Stimulated activated naive CD8-positive, alpha-beta T cell treated with anti-CD3 and anti-CD28 coated beads, Interleukin-15, Interleukin-2, amounts not matched to agents 100 ng/mL and 50 ng/mL, for 24 hours (primary cell): Measurements from ENCODE around the gene AATF.

ENCODE experiments used
- H3K27ac Mint-ChIP-seq: one replicate; pipeline ENCODE4 v1.8.0; 2021; ENCODE audit warnings: mild to moderate bottlenecking, mixed read lengths
- H3K27me3 Mint-ChIP-seq: one replicate; pipeline ENCODE4 v1.8.0; 2021; ENCODE audit warnings: mixed read lengths
- H3K36me3 Mint-ChIP-seq: one replicate; pipeline ENCODE4 v1.8.0; 2021; ENCODE audit warnings: low read depth, mixed read lengths
- H3K4me1 Mint-ChIP-seq: one replicate; pipeline ENCODE4 v1.8.0; 2021; ENCODE audit warnings: low read depth, mixed read lengths
- H3K4me3 Mint-ChIP-seq: one replicate; pipeline ENCODE4 v1.8.0; 2021; ENCODE audit warnings: mild to moderate bottlenecking, mixed read lengths
- H3K9me3 Mint-ChIP-seq: one replicate; pipeline ENCODE4 v1.8.0; 2021; ENCODE audit warnings: mixed read lengths

The AATF gene

DNA sequence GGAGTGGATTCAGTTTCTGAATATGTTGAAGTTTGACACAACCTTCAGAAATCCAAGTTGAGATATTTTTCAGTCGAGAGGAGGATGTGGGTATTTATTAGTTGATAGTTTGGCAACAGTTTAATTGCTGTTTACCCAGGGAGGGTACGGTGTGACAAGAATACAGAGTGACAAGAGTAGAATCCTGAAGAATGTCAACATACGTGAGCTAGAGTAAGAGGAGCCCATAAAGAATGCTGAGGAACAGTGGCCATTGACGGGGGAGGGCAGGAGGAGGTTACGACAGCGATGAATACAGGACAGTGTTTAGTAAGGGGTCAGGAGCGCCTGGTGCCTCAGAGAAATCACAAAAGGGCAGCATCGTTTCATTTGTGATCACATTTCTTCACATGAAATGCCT lies 76.5 kb downstream of the AATF start:
- H3K36me3 Mint-ChIP-seq, result peaks cover 31% of the 10 kb centered on the region
- peak overlapping the region; percentile 32 for H3K27ac Mint-ChIP-seq
- H3K27me3 Mint-ChIP-seq, result no peaks in the 10 kb centered on the region
- no peak overlapping the region for H3K4me3 Mint-ChIP-seq
- peaks cover 29% of the 10 kb centered on the region for H3K4me1 Mint-ChIP-seq
- H3K9me3 Mint-ChIP-seq, result no peaks in the 10 kb centered on the region

DNA sequence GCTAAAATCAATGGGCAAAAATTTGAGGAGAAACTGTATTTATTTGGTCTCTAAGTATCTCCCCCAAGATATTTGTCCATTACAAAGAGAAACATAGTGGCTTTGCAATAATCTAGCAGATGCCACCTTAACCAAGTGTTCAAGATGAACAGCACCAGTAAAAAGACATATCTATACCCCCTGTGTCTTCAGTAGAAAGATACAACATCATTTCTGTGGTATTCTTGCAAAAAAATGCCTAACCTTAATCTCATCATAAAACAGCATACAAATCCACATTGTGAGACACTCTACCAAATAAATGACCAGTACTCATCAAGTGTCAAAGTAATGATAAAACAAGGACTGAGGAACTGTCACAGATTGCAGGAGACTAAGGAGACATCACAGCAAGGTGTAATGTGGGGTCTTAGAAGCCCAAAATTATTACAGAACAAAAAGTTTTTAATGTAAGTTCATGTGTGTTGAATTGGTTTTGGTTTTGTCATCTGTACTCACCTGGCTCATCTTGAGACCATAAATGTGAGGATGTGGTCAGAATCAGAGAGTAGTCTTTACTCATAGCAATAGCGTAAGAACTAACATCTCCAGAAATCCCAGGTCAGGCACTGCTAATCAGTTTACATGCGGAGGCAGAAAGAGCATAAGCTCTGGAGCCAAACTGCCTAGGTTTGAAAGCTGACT lies 77.2 kb downstream of the AATF start:
- Mint-ChIP-seq H3K9me3 (no peaks in the 10 kb centered on the region), H3K36me3 (peaks cover 26% of the 10 kb centered on the region), H3K27ac (peak overlapping the region; percentile 13), H3K27me3 (no peaks in the 10 kb centered on the region), H3K4me3 (no peak overlapping the region), H3K4me1 (peaks cover 29% of the 10 kb centered on the region)

DNA sequence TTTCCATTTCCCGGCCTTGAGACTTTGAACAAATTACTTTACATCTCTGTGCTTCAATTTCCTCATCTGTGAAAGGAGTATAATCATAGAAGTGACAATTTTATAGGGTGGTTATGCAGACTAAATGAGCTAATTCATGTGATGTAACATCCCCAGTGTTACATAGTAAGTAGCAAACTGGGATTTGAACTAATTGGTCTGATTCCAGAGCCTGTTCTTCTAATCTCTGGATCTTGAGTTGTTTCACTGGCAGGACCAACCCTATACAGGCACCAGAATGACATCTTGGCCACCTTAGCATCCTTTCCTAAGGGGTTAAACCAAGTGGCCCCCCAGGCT lies 77.7 kb downstream of the AATF start:
- no peaks in the 10 kb centered on the region for H3K27me3 Mint-ChIP-seq
- peaks cover 29% of the 10 kb centered on the region for H3K4me1 Mint-ChIP-seq
- H3K9me3 Mint-ChIP-seq, result no peaks in the 10 kb centered on the region
- peak overlapping the region; percentile 13 for H3K27ac Mint-ChIP-seq
- peaks cover 28% of the 10 kb centered on the region for H3K36me3 Mint-ChIP-seq
- no peak overlapping the region for H3K4me3 Mint-ChIP-seq

DNA sequence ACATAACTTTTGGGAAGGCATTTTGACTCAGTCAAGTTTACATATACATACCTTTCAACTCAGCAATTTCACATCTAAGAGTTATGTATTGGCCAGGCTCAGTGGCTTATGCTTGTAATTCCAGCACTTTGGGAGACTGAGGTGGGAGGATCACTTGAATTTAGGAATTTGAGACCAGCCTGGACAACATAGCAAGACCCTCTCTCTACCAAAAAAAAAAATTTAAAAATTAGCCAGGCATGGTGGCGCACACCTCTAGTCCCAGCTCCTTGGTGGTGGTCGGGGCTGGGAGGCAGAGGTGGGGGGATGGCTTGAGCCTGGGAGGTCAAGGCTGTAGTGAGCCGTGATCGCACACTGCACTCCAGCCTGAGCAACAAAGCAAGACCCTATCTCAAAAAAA lies 79.3 kb downstream of the AATF start:
- H3K36me3 Mint-ChIP-seq, result peaks cover 28% of the 10 kb centered on the region
- H3K27me3 Mint-ChIP-seq, result no peaks in the 10 kb centered on the region
- peaks cover 29% of the 10 kb centered on the region for H3K4me1 Mint-ChIP-seq
- no peaks in the 10 kb centered on the region for H3K9me3 Mint-ChIP-seq
- H3K27ac Mint-ChIP-seq, result no peak overlapping the region
- H3K4me3 Mint-ChIP-seq, result no peak overlapping the region

DNA sequence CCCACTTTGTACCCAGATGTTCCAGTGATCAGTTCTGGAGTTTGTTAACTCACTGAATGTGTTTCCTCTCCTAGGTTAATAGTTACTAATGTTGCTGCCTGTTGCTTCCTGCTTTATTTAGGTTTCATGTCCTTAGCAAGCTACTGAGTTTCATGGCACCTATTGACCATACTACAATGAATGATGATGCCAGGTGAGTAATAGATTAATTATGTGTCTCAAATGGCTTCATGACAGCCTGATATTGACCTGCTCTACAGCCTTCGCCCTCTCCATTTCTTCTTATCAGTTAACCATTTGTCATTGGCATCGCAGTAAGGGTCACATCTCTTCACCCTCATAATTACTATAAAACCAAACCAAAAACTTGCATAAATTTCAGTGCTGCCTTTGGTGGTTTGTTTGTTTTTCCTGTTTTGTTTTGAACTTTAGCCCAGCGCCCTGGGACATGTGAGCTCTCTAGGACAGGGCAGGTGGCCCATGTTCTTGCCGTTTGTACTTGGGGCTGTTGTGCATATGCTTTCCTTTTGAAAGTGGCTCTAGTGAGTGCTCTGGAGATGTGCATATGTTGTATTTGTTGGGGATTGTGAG lies 82.8 kb downstream of the AATF start:
- Mint-ChIP-seq H3K4me3 (no peak overlapping the region), H3K9me3 (no peaks in the 10 kb centered on the region), H3K4me1 (peaks cover under 1% of the 10 kb centered on the region), H3K27me3 (no peaks in the 10 kb centered on the region), H3K36me3 (peaks cover 30% of the 10 kb centered on the region), H3K27ac (no peak overlapping the region)

DNA sequence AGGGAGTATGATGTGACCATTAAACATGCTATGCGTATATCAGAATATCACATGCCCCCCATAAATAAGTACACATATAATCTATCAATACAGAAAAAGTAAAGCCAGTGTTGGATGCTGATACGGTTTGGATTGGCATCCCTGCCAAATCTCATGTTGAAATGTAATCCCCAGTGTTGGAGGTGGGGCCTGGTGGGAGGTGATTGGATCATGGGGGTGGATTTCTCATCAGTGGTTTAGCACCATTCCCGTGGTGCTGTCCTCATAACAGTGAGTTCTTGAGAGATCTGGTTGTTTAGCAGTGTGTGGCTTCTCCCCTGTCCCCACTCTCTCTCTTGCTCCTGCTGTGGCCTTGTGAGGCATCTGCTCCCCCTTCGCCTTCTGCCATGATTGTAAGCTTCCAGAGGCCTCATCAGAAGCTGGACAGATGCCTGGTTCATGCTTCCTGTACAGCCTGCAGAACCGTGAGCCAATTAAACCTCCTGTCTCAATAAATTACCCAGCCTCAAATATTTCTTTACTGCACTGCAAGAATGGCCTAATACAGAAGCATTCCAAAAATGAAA lies 88.9 kb downstream of the AATF start:
- H3K27me3 Mint-ChIP-seq, result no peaks in the 10 kb centered on the region
- H3K4me1 Mint-ChIP-seq, result no peaks in the 10 kb centered on the region
- no peak overlapping the region for H3K27ac Mint-ChIP-seq
- H3K36me3 Mint-ChIP-seq, result peaks cover 47% of the 10 kb centered on the region
- no peak overlapping the region for H3K4me3 Mint-ChIP-seq
- H3K9me3 Mint-ChIP-seq, result no peaks in the 10 kb centered on the region

DNA sequence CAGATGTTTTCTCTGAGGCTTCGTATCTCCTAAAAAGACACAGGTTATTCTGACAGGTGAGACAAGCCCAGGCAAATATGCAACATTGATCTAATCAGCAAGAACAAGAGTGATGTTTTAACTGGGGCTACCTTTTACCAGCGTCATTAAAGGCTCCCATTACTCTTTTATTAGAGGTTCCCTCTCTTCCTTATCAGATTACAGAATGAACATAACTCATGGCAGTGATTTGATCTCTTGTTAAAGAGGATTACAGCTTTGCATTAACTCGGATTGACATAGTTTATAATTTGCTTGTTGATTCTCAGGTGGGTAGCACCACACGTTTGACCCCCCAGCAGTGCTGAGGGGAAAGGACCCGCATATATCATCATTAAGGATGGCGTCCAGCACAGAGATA lies 90.5 kb downstream of the AATF start:
- H3K36me3 Mint-ChIP-seq, result peaks cover 43% of the 10 kb centered on the region
- H3K27me3 Mint-ChIP-seq, result no peaks in the 10 kb centered on the region
- H3K4me3 Mint-ChIP-seq, result no peak overlapping the region
- peaks cover 5% of the 10 kb centered on the region for H3K4me1 Mint-ChIP-seq
- no peaks in the 10 kb centered on the region for H3K9me3 Mint-ChIP-seq
- H3K27ac Mint-ChIP-seq, result no peak overlapping the region

DNA sequence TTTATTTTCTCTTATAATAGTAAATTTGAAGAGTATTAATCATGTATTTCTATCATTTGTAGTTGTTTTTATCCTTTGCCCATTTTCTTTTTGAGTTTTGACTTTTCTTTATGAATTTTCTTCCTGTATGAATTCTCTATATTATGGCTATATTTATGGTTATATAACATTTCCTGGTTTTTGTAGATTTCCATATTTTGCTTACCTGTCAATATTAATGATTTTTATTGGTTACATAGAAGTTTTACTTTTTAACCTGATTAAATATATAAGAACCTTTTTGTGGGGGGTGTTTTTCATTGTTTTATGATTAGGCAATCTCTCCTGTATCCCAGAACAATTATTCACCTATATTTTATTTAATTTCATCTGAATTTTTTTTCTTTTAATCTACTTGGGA lies 93.2 kb downstream of the AATF start:
- Mint-ChIP-seq H3K9me3 (no peaks in the 10 kb centered on the region), H3K4me1 (peaks cover 5% of the 10 kb centered on the region), H3K36me3 (peaks cover 30% of the 10 kb centered on the region), H3K4me3 (no peak overlapping the region), H3K27me3 (no peaks in the 10 kb centered on the region), H3K27ac (no peak overlapping the region)

DNA sequence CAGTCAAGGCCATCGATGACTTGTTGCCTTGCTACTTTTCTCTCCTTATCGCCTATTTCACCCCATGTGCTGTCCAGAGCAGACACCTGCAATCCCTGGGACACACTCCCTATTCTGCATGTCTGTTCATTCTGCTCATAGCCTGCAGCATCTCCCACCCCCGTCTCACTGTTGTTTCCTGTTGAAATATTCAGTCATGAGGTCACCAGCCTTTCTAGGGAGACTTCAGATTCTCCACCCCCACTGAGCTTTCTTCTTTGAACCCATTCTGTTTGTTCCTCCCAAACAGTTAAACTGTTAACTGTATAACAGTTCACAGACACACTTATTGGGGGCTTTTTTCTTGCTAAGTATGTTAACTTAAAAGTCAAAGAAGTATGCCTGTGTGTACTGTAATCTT lies 94.4 kb downstream of the AATF start:
- Mint-ChIP-seq H3K4me1 (peaks cover 9% of the 10 kb centered on the region), H3K27me3 (no peaks in the 10 kb centered on the region), H3K27ac (peak overlapping the region; percentile 71), H3K4me3 (no peak overlapping the region), H3K9me3 (no peaks in the 10 kb centered on the region), H3K36me3 (peaks cover 26% of the 10 kb centered on the region)

DNA sequence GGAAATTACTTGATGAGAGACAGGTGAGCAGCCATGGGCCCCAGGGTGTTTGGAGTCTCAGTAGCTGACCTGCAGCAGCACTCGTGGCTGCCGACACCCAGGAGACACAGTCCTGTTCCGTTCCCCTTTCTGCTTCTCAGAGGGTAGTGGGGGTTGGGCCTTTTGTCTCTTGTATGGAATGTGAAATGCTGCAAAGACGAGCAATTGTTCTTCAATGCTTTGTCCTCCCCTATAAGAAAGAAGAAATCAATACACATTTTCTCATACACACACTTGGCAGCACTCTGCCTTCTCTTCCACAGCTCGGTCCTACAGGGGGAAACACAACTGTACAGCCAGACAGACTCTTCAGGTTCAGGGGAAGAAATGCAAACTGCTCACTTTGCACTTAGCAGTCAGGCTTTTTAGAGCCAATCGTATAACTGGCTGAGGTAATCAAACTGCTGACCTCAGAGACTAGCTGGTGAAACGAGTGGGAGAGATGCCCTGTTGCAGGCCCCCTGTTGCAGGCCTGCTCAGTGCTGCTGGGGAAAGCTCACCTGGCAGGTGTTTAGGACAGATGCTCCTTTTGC lies 96.7 kb downstream of the AATF start:
- no peaks in the 10 kb centered on the region for H3K27me3 Mint-ChIP-seq

DNA sequence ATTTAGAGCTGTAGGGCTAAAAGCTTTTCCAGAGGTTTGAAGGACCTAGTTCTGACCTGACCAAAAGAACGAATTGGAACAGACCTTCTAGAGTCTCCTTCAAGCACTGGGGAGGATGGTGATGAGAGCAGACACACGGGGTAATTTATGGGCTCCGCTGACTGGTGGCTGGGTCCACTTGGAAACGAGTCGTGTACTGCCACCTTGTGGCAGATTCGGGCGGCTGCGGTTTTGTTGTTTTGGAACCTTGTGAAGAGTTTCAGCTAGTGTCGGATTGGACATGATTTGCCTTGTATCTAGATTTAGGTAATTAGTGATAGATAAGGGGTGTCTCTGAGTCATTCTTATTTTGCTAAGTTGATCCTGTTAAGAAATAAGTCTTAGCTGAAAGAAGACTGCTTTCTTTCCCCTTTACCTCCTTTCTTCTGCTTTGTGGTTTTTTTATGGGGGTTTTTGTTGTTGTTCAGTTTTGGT lies 98.9 kb downstream of the AATF start:
- H3K4me3 Mint-ChIP-seq, result no peak overlapping the region
- no peaks in the 10 kb centered on the region for H3K27me3 Mint-ChIP-seq
- peaks cover 9% of the 10 kb centered on the region for H3K4me1 Mint-ChIP-seq
- no peaks in the 10 kb centered on the region for H3K9me3 Mint-ChIP-seq
- H3K27ac Mint-ChIP-seq, result peak overlapping the region; percentile 22
- H3K36me3 Mint-ChIP-seq, result peaks cover 25% of the 10 kb centered on the region

More for the DNA sequence above, 96.7 kb downstream of the AATF start:
- no peak overlapping the region for H3K4me3 Mint-ChIP-seq
- peak overlapping the region; percentile 39 for H3K27ac Mint-ChIP-seq
- no peaks in the 10 kb centered on the region for H3K9me3 Mint-ChIP-seq
- peaks cover 9% of the 10 kb centered on the region for H3K4me1 Mint-ChIP-seq
- H3K36me3 Mint-ChIP-seq, result peaks cover 21% of the 10 kb centered on the region

DNA sequence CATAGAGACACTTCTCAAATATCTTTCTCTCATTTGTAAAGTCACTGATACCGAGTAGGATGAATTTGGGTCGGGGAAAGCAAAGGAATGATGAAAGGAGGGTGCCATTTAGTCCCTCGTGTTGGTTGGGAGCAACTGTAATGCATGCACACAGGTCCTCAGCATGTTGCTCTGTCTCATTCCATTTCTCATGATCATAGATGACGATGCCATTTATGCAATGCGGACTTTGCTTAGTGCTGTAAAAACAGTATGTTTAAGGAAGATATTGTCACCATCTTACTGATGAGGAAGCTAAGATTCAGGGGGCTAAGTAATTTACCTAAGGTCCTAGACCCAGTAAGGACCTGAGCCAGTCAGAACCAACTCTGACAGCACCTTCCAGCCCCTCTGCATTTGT lies 100.1 kb downstream of the AATF start:
- Mint-ChIP-seq H3K36me3 (peaks cover 23% of the 10 kb centered on the region), H3K4me1 (peaks cover 4% of the 10 kb centered on the region), H3K27me3 (no peaks in the 10 kb centered on the region), H3K9me3 (no peaks in the 10 kb centered on the region), H3K4me3 (no peak overlapping the region), H3K27ac (no peak overlapping the region)

DNA sequence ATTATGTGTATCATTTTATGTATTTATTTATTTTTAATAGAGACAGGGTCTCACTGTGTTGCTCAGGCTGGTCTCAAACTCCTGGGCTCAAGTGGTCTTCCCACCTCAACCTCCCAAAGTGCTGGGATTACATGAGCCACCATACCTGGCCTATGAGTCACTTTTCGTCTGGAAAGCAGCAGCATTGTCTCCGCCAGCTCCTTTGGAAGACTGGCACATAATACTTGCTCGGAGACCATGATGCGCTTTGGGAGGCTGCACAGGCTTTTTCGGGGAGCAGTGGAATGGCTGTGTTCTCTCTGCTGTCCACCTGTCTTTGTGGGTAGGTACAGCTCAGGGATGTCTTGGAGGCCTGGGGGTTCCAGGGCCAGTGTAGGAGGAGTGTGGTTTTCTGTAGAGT lies 102.2 kb downstream of the AATF start:
- H3K4me1 Mint-ChIP-seq, result peaks cover 4% of the 10 kb centered on the region
- H3K27me3 Mint-ChIP-seq, result no peaks in the 10 kb centered on the region
- H3K4me3 Mint-ChIP-seq, result no peak overlapping the region
- no peak overlapping the region for H3K27ac Mint-ChIP-seq
- H3K9me3 Mint-ChIP-seq, result no peaks in the 10 kb centered on the region
- peaks cover 34% of the 10 kb centered on the region for H3K36me3 Mint-ChIP-seq

DNA sequence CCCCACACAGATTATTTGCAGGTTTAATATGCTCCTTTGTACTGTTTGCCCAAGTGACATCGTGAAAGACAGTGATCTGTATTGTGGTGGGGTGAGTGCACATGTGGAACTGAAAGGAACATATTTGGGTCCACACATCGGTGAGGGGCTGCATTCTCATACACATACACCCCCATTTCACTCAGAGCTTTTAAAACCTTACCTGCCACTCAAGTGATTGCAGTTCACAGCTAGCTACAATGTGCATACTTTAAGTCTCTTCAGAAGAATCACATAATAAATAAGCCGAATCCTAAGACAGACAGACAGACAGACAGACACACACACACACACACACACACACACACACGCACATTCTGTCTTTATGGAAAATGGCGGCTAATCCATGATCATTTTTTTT lies 102.6 kb downstream of the AATF start:
- H3K27ac Mint-ChIP-seq, result no peak overlapping the region
- H3K36me3 Mint-ChIP-seq, result peaks cover 38% of the 10 kb centered on the region
- H3K4me1 Mint-ChIP-seq, result peaks cover 4% of the 10 kb centered on the region
- no peaks in the 10 kb centered on the region for H3K27me3 Mint-ChIP-seq
- H3K4me3 Mint-ChIP-seq, result no peak overlapping the region
- no peaks in the 10 kb centered on the region for H3K9me3 Mint-ChIP-seq

DNA sequence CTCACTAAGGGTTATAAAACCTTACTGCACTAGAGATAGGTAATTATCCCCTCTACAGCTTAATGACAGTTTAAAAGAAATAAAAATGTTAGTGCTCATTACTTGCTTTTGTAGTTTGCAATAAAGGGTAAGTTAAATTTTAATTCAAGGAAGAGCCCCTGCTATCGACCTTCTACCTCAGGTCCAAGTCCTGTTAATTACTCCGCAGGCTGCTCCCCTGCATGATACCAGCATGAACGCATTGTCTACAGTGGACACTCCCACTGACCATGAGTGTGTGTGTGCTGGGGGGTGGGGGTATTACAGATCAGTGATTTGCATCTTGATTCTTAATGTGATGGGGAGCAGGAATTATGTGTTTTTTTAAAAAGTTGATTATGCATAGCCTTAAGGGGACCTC lies 103.1 kb downstream of the AATF start:
- Mint-ChIP-seq H3K4me3 (no peak overlapping the region), H3K9me3 (no peaks in the 10 kb centered on the region), H3K27me3 (no peaks in the 10 kb centered on the region), H3K27ac (no peak overlapping the region), H3K4me1 (peaks cover 4% of the 10 kb centered on the region), H3K36me3 (peaks cover 43% of the 10 kb centered on the region)
